Measurements from ENCODE around the gene SLIT1.
"Not testable (repeated sequence)": the region's sequence is repeated elsewhere in the genome, so short reads cannot be mapped to it uniquely, and the experiment has no call there.

Gene SLIT1

DNA sequence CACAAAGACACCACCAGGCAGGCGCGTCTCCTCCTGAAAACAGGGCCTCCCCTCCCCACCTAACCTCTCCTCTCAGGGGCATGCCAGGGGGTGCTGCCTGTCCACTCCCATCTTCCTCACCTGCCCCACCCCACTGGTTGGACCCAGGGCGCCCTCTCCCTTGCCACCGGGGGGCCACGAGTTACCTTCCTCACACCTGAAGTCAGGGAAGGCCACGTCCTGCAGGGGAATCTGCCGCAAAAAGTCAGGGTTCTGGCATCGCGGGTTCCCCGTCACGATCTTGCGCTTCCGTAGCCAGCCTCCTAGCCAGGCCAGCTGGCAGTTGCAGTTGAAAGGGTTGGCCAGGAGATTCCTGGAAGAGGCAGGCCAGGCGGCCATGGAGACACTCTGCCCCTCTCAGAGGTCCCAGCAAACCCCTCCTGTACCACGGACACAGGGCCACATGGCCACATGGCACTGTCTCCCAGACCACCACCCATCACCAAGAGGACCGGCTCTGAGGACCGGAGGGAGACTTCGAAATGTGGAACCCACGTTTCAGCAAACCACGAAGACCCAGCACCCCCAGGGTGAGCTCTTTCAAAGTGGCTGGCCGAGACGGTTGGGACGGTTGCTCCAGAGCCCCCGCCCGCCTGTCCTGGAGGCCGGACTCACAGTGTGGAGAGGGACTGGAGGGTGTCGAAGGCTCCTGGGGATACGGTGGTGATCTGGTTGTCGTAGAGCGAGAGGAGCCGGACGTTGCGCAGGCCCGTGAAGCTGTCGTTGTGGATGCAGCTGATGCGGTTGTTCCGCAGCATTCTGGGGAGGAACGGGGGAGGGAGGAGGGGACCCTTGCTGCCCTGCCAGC is 142.8 kb downstream of the SLIT1 start:
- DNase-seq (ENCODE audit: low spot score): no peak

DNA sequence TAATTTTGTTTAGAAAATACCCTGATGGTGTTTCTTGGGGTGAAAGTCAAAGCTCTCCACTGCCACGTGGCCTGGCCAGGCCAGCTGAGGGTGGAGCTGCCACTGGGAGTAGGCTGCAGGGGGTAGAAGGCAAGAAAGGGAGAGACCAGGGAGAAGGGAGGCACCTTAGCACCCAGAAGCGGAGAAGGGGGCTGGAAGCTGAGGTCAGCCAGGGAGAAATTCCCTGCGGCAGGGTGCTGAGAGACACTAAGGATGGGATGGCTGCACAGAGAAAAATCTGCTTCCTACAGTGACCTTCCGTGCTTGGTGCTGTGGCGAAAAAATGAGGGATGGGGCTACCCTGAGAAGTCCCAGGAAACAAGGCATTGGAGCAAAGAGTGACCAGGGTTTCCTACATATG is 143.7 kb downstream of the SLIT1 start:
- DNase-seq (ENCODE audit: low spot score): no peak

DNA sequence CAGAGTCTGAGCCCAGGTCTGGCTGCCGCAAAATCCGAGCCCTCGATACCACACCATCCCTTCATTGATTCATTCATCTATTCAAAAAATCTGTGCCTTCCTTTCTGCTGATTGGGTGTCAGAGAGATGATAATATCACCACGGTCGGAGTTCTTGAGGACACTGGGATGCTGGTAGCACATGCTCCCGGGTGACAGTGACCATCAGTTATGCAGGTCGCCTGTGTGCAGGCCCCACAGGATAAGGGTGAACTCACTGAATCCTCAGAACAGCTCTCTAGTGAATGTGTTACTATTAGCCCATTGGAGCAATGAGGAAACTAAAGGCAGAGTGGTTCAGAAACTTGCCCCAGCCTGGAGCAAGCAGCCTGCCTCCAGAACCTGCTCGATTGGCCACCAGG is 145.1 kb downstream of the SLIT1 start:
- DNase-seq (ENCODE audit: low spot score): no peak

DNA sequence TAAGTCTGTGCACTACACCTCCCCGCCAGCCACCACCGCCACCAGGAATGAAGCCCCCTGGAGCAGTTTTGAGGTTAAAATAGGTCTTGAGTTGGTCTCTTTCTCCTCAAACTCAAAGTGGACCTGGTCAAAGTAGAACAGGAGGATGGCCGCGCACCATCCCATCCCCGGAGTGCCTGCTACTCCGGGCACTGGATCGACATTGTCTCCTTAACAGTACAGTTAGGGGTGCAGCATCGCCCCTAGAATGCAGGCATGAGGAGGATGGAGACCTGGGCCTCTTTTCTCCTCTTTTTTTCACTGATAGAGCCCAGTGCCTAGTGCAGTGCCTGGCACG is 145.5 kb downstream of the SLIT1 start:
- no peak for DNase-seq (ENCODE audit: low spot score)

DNA sequence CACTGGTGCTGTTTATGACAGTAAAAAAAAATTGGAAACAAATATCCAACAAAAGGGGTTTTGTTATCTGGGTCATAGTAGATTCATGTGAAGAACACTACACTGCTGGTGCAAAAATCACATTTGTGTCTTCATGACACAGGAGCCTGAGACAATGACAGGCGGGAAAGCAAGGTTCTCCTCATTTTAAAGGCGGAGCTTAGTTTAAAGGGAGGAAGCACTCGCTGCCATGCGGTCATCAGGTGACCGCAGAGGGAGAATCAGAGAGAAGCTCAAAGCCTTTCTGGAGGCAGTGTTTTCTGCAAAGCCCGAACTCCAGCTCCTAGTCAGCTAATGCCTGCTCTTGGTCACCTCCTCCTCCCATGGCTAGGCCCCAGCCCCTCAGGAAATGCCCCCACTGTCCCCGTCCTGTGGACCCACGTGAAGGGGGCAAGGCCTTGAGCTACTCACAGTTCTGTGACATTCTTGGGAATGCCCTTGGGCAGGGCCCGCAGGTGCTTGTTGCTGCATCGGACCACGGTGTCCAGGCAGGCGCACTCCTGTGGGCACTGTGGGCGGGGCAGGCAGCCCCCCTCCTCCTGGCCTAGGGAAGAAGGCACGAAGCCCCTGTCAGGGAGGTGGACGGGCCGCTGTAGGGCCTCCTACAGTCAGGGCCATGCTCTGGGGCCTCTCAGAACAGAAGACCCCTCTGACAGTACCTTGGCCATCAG is 146.1 kb downstream of the SLIT1 start:
- DNase-seq (ENCODE audit: low spot score): no peak

DNA sequence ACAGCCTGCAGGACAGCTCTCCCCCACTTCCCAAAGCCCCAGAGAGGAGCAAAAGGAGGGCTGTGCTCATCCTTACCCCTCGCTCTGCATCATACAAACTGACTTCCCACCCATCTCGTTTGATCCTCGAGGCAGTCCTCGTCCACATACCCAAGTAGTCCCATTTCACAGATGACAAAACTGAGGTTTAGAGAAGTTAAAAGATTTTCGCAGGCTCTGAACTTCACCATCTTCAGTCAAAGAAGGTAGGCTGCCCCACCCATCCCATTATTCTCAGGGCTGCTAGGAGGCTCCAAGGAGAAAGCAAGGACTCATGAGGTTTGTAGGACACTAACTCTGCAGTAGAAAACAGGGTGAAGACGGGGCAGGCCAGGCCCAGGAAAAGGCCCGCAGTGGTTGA is 147.1 kb downstream of the SLIT1 start:
- DNase-seq (ENCODE audit: low spot score): no peak

DNA sequence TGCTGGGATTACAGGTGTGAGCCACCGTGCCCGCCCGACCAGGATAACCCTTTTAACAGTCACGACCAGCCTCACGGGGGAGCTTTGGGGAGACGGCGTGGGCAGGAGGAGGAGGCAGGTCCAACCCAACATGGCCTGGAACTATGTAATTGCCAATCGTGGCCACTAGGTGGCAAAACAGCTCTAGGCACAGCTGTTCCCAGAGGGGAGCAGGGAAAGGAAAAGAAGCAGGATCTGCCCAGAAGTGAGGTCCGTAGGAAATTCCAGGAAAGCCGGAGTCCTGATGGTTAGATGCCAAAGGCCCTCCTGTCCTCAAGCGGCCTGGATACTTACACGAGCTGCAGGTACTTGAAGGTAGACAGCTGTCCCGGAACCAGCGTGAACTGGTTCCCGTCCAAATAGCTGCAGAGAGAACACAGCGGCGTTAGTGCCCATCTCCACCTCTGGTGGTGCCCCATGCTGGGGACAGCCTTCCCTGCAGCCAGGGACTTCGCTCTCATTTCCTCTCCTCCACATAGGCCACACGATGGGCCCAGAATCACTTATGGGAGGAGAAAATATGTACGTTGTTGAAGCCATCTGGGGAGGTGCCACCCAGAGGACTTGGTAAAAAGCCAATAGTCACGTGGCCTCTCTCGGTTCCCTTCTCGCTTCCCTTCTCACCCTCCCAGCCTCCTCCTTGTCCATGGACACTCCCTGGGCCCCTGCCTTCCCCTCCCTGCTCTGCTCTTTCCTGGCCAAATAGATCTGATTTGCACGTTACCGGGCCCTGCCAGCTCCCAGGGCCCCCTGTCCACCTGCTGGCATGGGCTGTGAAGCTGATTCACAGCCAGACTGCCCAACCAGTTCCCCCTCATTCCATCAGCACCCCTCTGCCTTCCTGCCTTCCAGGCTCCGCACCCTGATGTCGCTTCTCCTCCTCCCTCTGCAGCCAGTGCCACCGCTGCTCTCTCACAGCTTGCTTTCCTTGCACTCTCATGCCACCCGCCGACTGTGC is 148.1 kb downstream of the SLIT1 start:
- peak; percentile 91 for DNase-seq (ENCODE audit: low spot score)

DNA sequence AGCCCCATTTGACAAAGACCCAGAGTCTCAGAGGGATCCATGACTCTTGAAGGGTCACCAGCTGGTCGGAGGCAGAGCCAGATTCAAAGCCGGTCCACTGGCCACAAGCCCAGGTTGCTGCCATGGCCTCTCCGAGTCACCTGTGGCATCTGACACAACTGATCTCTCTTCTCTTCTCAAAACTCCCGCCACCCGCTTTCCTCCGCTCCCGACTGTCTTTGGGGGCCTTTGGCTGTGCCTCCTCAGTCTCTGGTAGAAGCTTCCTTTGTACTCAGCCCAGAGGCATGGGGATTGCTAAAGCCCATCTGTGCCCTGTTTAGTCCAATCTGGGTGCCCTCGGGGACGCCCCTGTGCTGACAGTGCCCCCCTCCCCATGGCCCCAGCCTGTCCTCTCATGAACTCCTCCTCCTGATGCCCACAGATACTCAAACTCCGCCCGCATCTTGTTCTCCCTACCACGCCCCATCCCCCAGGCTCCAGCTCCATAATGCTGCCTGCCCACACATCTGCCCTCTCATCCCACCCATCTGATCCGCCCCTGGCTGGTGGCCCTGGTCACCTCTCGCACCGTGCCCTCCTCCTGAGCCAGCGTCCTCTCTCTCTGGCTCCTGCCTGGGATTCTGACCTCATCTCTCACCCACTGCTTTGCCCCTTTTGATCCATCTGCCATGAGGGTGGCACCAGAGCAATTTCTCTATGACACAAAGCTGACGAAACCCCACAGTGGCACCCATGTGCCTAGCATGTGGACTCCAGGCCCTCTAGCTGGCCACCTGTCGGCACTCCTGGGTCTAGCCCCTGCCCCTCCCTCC is 150.6 kb downstream of the SLIT1 start:
- no peak for DNase-seq (ENCODE audit: low spot score)

DNA sequence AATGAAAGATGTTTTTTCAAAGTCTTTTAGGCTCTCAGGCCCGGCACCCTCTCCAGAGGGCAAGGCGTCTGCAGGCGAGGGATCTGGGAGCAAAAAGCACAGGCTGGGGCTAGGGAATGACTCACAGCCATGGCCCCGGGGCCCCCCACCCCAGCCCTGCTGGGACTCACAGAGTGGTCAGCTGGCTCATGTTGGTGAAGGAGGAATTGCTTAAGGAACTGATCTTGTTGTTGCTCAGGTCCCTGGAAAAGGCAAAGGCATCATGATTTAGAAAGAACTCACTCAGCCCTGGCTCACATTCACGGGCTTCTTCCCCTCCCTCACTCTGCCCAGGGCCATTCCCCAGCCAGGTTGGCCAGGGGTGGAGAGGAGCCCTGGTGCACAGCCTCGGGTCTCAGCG is 151.5 kb downstream of the SLIT1 start:
- no peak for DNase-seq (ENCODE audit: low spot score)

DNA sequence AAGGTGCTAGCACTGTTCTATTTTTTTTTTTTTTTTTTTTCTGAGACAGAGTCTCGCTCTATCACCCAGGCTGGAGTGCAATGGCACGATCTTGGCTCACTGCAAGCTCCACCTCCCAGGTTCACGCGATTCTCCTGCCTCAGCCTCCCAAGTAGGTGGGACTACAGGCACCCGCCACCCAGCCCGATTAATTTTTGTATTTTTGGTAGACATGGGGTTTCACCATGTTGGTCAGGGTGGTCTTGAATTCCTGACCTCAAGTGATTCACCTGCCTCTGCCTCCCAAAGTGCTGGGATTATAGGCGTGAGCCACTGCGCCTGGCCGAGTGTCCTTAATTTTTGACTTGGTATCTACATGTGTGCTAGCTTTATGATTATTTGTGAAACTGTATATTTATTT is 151.9 kb downstream of the SLIT1 start:
- DNase-seq (ENCODE audit: low spot score): not testable (repeated sequence)

DNA sequence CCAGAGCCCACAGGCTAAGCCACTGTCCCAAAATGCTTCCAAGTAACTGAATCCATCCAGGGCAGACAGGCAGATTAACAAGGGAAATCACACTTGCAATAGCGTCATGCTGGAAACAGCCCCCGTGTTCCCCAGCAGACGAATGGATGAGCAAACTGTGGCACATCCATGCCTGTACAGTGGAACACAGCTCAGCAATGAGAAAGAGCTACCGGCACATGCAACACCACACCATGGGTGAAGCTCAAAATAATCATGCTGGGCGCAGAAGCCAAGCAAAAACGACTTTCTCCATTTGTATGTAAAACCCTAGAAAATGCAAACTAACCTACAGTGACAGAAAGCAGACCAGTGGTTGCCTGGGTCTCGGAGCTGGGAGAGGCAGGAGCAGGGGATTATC is 153.1 kb downstream of the SLIT1 start:
- DNase-seq (ENCODE audit: low spot score): no peak

DNA sequence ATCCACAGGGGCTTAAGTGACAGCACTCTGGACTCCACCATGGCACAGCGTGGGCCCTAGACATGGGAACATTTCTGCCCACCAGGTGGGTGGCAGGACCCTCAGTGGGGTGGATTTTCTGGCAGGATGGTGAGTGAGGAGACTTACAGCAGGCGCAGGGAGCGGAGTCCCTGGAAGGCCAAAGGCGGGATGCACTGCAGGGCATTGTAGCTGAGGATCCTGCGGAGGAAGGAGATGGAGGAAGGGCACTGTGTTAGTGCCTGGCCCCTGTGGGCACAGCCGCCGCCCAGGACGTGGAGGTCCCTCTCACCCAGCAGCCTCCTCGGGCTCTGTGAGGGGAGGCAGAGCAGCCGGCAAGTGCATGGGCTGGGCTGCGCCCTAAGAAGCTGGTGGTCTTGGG is 154.3 kb downstream of the SLIT1 start:
- no peak for DNase-seq (ENCODE audit: low spot score)

DNA sequence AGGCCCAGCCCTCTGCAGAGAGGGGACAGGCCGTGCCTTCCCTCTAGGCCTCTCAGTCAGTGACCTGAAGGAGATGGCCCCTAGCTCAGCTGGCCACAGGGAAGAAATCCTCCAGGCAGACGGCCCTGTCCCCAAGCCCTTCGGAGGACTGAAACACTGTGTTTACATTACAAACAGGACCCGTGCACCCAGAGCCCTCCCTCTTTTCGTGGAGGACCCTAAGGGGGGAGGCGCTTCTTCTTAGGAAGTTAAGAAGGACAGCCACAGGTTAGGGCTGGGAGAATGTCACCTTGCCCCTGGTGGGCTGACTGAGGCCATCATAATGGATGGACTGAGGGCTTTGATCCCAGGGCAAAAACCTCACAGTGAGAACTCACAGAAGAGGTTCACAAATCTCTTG is 154.9 kb downstream of the SLIT1 start:
- DNase-seq (ENCODE audit: low spot score): no peak

DNA sequence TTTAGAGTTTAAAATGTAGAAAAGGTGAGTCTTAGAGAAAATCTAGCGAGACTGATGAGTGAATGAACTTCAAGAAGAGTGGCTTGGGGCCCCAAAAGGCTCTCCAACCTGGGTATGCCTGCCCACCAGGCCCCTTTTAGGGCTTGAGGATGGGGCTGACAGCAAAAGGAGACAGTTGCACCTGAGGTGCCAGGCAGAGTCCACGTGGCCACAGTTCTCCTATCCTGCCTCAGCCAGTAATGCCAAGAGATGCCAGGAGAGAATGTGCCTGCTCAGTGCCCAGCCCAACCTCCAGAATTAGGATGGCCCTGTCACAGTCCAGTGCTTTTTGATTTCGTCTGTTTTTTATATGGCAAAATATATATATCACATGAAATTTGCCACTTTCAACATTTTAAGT is 156.5 kb downstream of the SLIT1 start:
- no peak for DNase-seq (ENCODE audit: low spot score)

DNA sequence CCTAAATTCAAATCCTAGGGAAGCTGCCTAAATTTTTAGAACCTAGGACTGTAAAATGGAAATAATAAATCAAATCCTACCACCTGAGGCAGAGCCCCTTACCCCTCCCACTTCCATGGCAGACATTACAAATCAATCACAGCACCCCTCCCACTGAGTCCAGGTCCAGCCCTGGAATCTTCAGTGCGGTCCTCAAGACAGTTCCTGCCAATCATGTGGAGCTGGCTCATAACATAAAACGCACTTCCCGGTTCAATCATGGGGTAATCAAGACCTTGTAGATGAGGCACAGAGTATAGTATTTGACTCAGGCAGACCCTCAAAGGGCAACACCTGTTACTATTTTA is 157.0 kb downstream of the SLIT1 start:
- no peak for DNase-seq (ENCODE audit: low spot score)

DNA sequence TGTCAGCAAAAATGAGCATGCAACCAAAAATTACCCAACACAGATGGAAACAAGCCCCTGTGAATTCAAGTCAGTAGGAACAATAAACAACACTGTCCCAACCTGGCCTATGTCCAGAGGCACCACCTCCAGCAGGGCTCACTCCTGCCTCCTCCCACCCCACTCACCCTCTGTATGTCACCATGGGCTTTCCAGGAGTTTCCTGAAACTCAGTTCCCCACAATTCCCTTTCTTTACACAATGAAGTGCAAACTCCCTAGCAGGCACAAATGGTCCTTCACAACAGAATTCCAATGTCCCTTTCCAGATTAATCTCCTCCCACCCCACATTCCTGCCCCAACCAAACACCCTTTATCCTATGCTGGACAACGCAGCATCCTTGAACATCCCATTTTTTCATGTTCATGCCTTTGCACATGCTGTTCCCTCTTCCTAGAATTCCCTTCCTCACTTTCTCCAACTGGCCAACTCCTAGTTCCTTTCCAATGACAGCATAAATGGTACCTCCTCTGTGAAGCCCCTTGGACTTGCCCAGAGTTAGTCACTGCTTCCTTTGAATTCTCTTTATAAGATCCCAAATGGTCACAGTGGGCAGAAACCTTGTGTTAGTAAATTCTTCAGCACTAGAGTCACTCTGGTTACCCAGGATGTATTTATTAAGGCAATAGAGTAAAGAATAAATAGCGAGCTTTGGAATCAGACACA is 157.5 kb downstream of the SLIT1 start:
- no peak for DNase-seq (ENCODE audit: low spot score)

DNA sequence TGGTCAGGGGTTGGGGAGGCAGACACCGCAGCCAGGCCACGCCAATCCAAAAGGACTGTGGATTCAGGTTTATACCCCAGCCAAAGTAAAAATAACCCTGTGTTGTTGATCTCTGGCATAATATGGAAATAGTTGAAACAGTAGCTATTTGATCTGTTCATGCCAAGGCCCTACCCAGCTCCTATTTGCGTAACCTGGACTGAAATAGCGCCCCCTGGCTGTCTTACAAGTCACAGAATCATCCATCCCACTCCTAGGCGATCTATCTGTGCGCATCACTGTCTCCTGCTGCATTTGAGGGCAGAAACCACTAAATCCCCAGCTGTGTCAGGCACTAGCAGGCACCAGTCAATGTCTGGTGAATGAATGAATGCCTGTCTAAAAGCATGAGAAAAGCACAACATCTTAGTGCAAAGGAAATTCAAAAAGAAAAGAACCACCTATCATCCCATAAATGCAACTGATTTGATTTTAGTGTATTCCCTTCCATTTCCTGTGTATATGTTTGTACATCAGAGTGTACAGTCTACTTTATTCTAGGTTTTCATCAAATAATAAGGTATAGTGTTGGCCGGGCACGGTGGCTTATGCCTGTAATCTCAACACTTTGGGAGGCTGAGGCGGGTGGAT is 160.0 kb downstream of the SLIT1 start:
- DNase-seq (ENCODE audit: low spot score): peak; percentile 69

DNA sequence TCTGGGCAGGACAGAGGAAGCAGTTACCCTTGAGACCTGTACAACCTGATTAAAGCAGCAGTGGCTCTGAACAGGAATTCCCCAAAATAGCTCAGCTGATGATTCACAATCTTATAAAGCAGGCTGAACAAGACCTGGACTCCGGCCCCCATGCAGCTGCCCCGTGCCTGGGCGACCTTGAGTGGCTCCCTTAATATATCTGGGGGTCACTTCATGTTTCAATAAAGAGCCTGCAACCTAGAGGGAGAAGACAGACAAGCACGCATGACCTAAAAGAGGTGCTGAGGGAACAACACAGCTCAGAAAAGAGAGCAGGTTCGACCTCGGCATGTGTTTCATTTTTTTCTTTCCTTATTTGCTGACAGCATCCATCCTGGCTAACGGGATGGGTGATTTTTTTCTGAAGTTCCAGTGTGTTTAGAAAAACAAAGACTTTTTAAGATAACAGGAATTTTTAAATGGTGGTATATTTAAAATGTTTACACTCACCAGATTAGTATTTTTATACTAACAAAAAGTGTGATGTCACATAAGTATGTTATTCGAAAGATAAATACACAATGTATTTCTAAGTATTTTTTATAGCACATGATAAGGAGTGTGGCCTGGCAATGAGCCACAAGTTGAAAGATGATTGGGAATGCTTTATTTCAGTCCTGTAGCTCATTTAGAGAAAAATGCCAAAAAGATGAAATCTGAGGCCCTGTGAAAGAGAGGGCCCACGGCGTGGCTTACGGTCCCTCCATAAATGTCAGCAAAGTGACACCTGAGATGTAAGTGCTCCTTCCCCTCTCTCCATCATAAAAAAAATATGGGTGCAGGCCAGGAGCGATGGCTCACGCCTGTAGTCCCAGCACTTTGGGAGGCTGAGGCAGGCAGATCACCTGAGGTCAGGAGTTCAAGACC is 161.3 kb downstream of the SLIT1 start:
- peak; percentile 55 for DNase-seq (ENCODE audit: low spot score)

DNA sequence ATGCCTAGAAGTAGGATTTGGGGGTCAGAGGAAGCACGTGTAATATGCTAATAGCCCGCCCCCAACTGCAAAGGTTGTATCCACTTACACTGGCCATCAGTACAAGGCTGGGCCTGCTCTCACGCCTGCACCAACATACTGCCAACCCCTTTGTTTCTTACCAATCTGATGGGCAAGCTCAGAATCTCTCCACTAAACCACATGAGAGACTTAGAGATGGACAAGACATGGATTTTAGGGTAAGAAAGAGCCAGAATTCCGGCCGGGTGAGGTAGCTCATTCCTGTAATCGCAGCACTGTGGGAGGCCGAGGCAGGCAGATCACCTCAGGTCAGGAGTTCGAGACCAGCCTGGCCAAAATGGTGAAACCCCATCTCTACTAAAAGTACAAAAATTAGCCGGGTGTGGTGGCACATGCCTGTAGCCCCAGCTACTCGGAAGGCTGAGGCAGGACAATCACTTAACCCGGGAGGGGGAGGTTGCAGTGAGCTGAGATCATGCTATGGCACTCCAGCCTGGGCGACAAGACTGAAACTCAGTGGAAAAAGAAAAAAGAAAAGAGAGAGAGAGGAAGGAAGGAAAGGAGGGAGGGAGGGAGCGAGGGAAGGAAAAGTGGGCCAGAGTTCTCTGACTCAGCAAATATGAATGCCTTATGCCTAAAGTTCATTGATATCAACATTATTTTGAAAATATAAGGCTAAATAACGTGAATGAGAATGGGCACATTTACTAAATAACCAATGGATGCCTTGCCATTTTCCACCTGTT is 162.2 kb downstream of the SLIT1 start:
- no peak for DNase-seq (ENCODE audit: low spot score)
